Effector memory CD4-positive, alpha-beta T cell (primary cell): Measurements from ENCODE around the gene CFI.

Experiments used
- DNase-seq, 3 donors: peaks; one replicate each; pipeline ENCODE4 v3.0.0-alpha.2; 2020
- H3K27ac ChIP-seq: 2 replicates; pipeline ENCODE4 v1.7.0; 2013; ENCODE audit warnings: mild to moderate bottlenecking, low read length, moderate library complexity; ENCODE audit not compliant: insufficient read depth, poor library complexity, severe bottlenecking
- H3K27me3 ChIP-seq: replicated peaks from 2 replicates; pipeline ENCODE4 v1.7.0; 2013; ENCODE audit warnings: mild to moderate bottlenecking, low read length; ENCODE audit not compliant: insufficient read depth, control insufficient read depth, poor library complexity, severe bottlenecking
- H3K36me3 ChIP-seq: 2 replicates; pipeline ENCODE4 v1.7.0; 2013; ENCODE audit warnings: mild to moderate bottlenecking, low read length, moderate library complexity; ENCODE audit not compliant: control insufficient read depth, insufficient read depth
- H3K4me1 ChIP-seq: 2 replicates; pipeline ENCODE4 v1.7.0; 2013; ENCODE audit warnings: low read length, mild to moderate bottlenecking; ENCODE audit not compliant: control insufficient read depth, insufficient read depth, poor library complexity, severe bottlenecking
- H3K4me3 ChIP-seq: 2 replicates; pipeline ENCODE4 v1.7.0; 2013; ENCODE audit warnings: low read length, low read depth, mild to moderate bottlenecking; ENCODE audit not compliant: insufficient read depth, poor library complexity, severe bottlenecking
- H3K9me3 ChIP-seq: 2 replicates; pipeline ENCODE4 v1.7.0; 2013; ENCODE audit warnings: mild to moderate bottlenecking, low read length, moderate library complexity; ENCODE audit not compliant: control insufficient read depth

The CFI gene

DNA sequence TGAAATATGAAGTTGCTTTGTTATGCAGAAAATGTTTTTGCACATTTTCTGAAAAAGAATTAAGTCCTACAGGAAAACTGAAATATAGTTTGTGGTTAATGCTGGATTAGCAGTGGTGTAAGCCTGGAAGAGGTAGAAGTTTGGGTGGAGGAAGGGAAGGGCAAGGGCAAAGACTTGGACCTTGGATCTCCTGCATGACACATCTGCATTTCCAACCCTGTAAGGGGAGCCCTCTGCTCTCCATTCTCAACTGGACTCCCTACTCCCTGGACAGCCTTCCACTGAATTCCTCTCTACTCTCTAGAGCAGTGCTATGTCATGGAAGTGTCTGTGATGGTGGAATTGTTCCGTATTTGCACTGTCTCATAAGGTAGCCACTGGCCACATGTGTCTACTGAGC is 103.1 kb downstream of the CFI start:
- H3K27me3 ChIP-seq: no peaks in the 10 kb centered on the region
- no peaks in the 10 kb centered on the region for H3K9me3 ChIP-seq
- peaks cover 17% of the 10 kb centered on the region for H3K36me3 ChIP-seq
- no peak overlapping the region for H3K27ac ChIP-seq
- H3K4me3 ChIP-seq: no peak overlapping the region
- no peak for DNase-seq
- H3K4me1 ChIP-seq: peaks cover 6% of the 10 kb centered on the region

DNA sequence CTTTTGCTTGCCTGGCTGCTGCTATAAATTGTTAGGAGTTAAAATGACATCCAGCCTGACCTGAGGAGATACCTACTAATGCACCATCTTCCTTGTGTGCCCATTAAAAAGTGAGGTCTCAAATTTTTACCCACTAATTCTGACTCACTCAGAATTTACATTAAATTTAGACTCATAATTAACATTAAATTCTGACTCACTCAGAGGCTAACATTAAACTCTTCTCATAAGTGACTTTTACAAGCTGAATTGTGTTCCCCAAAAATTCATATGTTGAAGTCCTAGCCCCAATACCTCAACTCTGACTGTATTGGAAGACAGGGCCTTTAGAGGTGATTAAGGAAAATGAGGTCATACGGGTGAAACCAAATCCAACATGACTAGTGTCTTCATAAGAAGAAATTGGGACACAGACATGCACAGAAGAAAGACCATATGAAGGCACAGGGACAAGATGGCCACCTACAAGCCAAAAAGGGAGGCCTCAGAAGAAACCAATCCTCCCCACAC is 110.3 kb downstream of the CFI start:
- H3K4me1 ChIP-seq: peaks cover 14% of the 10 kb centered on the region
- H3K4me3 ChIP-seq: no peak overlapping the region
- no peaks in the 10 kb centered on the region for H3K27me3 ChIP-seq
- no peak for DNase-seq
- peak overlapping the region; percentile 40 for H3K27ac ChIP-seq
- no peaks in the 10 kb centered on the region for H3K9me3 ChIP-seq
- H3K36me3 ChIP-seq: peaks cover 35% of the 10 kb centered on the region
